Body of pancreas (tissue), 4 donors: ENCODE results near the gene MCM8.

Source experiments
- POLR2A ChIP-seq, 3 donors: fragments of 450-650 bp; IDR thresholded peaks; one replicate each; pipeline ENCODE4 v1.6.1; 2016; ENCODE audit warnings: antibody characterized with exemption in 3 of 3, mild to moderate bottlenecking in 2 of 3
- TF ChIP-seq, protein P1 (sequence below), 7 experiments: fragments of 450-650 bp in 4 of 7; fragments of 200-600 bp in 3 of 7; sonication (generic) in 3 of 7; IDR thresholded peaks; one replicate each; pipeline ENCODE4 v1.5.1; 2016 to 2019; ENCODE audit warnings: antibody characterized with exemption in 7 of 7

DNA sequence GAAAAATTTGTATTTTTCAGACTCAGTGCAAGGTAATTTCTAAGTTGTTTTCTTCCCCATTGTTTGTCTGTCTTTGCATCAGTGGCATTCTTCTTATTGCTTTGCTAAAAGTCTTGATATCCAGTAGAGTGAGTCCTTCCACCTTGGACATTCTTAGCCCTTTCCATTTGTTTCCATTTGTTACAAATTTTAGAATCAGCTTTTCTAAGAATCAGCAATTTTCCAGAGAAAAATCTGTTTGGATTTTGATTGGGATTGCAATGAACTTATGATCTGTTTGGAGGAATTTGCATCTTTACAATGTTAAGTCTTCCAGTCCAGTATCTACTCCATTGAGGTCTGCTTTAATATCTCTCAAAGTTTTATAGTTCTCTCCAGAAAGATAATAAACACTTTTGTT, 67.0 kb downstream of the MCM8 start:
- TF ChIP-seq, protein P1, sequence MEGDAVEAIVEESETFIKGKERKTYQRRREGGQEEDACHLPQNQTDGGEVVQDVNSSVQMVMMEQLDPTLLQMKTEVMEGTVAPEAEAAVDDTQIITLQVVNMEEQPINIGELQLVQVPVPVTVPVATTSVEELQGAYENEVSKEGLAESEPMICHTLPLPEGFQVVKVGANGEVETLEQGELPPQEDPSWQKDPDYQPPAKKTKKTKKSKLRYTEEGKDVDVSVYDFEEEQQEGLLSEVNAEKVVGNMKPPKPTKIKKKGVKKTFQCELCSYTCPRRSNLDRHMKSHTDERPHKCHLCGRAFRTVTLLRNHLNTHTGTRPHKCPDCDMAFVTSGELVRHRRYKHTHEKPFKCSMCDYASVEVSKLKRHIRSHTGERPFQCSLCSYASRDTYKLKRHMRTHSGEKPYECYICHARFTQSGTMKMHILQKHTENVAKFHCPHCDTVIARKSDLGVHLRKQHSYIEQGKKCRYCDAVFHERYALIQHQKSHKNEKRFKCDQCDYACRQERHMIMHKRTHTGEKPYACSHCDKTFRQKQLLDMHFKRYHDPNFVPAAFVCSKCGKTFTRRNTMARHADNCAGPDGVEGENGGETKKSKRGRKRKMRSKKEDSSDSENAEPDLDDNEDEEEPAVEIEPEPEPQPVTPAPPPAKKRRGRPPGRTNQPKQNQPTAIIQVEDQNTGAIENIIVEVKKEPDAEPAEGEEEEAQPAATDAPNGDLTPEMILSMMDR (IDR thresholded peaks at IDR 0.05) = no peak
- no peak for TF ChIP-seq POLR2A (IDR thresholded peaks at IDR 0.05)
